DOHH2 (cell line): Measurements from ENCODE around the gene SLCO3A1.

Source experiments
- H3F3A ChIP-seq: fragments of 200-600 bp; sonication (generic), shearing (Covaris generic); 2 replicates; pipeline ENCODE4 v1.6.0; 2016; ENCODE audit warnings: antibody characterized with exemption, mild to moderate bottlenecking; ENCODE audit not compliant: control insufficient read depth, insufficient read depth
- H3K27ac ChIP-seq: fragments of 200-600 bp; sonication (generic); 2 replicates; pipeline ENCODE4 v1.5.1; 2014; ENCODE audit warnings: low read depth, mild to moderate bottlenecking, low read length, moderate library complexity
- H3K27me3 ChIP-seq: fragments of 200-600 bp; sonication (generic); 2 replicates; pipeline ENCODE4 v1.6.1; 2014; ENCODE audit warnings: mild to moderate bottlenecking, low read length, mixed read lengths; ENCODE audit not compliant: control insufficient read depth
- H3K36me3 ChIP-seq: fragments of 200-600 bp; sonication (generic); 2 replicates; pipeline ENCODE4 v1.6.1; 2014; ENCODE audit warnings: mild to moderate bottlenecking, low read length, moderate library complexity, mixed read lengths; ENCODE audit not compliant: control insufficient read depth
- H3K4me1 ChIP-seq: fragments of 200-600 bp; sonication (generic); 2 replicates; pipeline ENCODE4 v1.6.1; 2014; ENCODE audit warnings: mild to moderate bottlenecking, low read length, mixed read lengths; ENCODE audit not compliant: control insufficient read depth
- H3K4me2 ChIP-seq: fragments of 200-600 bp; sonication (generic); 2 replicates; pipeline ENCODE4 v1.6.0; 2014; ENCODE audit warnings: mild to moderate bottlenecking, low read length, moderate library complexity
- H3K4me3 ChIP-seq: fragments of 200-600 bp; sonication (generic); 2 replicates; pipeline ENCODE4 v1.5.1; 2014; ENCODE audit warnings: mild to moderate bottlenecking, low read length, mixed read lengths
- H3K79me2 ChIP-seq: fragments of 200-600 bp; sonication (generic); 2 replicates; pipeline ENCODE4 v1.6.1; 2014; ENCODE audit warnings: mild to moderate bottlenecking, low read length, mixed read lengths; ENCODE audit not compliant: control insufficient read depth
- H3K9me2 ChIP-seq: fragments of 200-600 bp; sonication (generic); replicated peaks from 2 replicates; pipeline ENCODE4 v1.6.1; 2014; ENCODE audit warnings: mild to moderate bottlenecking, low read length, mixed read lengths; ENCODE audit not compliant: control insufficient read depth
- H3K9me3 ChIP-seq: fragments of 200-600 bp; sonication (generic); 2 replicates; pipeline ENCODE4 v1.6.1; 2014; ENCODE audit warnings: antibody characterized with exemption, low read length, mixed read lengths; ENCODE audit not compliant: control insufficient read depth, insufficient read depth
- H4K20me1 ChIP-seq: fragments of 200-600 bp; sonication (generic); 2 replicates; pipeline ENCODE4 v1.6.0; 2014; ENCODE audit warnings: low read depth, mild to moderate bottlenecking, antibody characterized with exemption, low read length, moderate library complexity; ENCODE audit not compliant: control insufficient read depth, insufficient read depth
- CTCF ChIP-seq: fragments of 200-600 bp; sonication (generic); IDR thresholded peaks from one replicate; pipeline ENCODE4 v1.5.1; 2014; ENCODE audit warnings: antibody characterized with exemption, mild to moderate bottlenecking, low read depth, low read length; ENCODE audit not compliant: poor library complexity, severe bottlenecking
- EZH2phosphoT487 ChIP-seq: fragments of 200-600 bp; sonication (generic); IDR thresholded peaks from 2 replicates; pipeline ENCODE4 v1.6.1; 2017; ENCODE audit warnings: borderline replicate concordance, mild to moderate bottlenecking, antibody characterized with exemption, low read length, moderate library complexity, mixed read lengths

Gene SLCO3A1

GRCh38 chr15:91898843-91899242 is 45.3 kb downstream of the SLCO3A1 start:
- H3K4me1 ChIP-seq: no peaks in the 10 kb centered on the region
- H4K20me1 ChIP-seq: no peaks in the 10 kb centered on the region
- peaks cover 15% of the 10 kb centered on the region for H3K79me2 ChIP-seq
- H3K36me3 ChIP-seq: no peaks in the 10 kb centered on the region
- 0 out of 2 replicates have a peak, but pooled peaks cover 3% of the 10 kb centered on the region for H3K9me3 ChIP-seq
- H3K27ac ChIP-seq: no peak overlapping the region
- H3F3A ChIP-seq: no peaks in the 10 kb centered on the region
- no peaks in the 10 kb centered on the region for H3K27me3 ChIP-seq
- H3K4me2 ChIP-seq: no peak overlapping the region
- TF ChIP-seq EZH2phosphoT487 (no peak), CTCF (no peak)
- H3K4me3 ChIP-seq: no peak overlapping the region
- no peaks in the 10 kb centered on the region for H3K9me2 ChIP-seq

- Histone ChIP-seq H3K36me3 (no peaks in the 10 kb centered on the region), H3K79me2 (peaks cover 16% of the 10 kb centered on the region), H3K4me1 (no peaks in the 10 kb centered on the region), H3K27me3 (no peaks in the 10 kb centered on the region), H3K4me2 (no peak overlapping the region), H3K9me2 (no peaks in the 10 kb centered on the region), H3K4me3 (no peak overlapping the region), H4K20me1 (no peaks in the 10 kb centered on the region), H3K9me3 (0 out of 2 replicates have a peak, but pooled peaks cover 3% of the 10 kb centered on the region), H3F3A (no peaks in the 10 kb centered on the region), H3K27ac (no peak overlapping the region)
- no peak for TF ChIP-seq EZH2phosphoT487
- TF ChIP-seq CTCF: no peak
Observed at GRCh38 chr15:91904942-91905341, 51.4 kb downstream of the SLCO3A1 start.

- Histone ChIP-seq H3K4me3 (no peak overlapping the region), H3K4me1 (peaks cover 6% of the 10 kb centered on the region; the same call in 1 of the 2 replicates), H3F3A (no peaks in the 10 kb centered on the region), H3K9me2 (no peaks in the 10 kb centered on the region), H4K20me1 (no peaks in the 10 kb centered on the region), H3K4me2 (no peak overlapping the region), H3K27me3 (no peaks in the 10 kb centered on the region), H3K27ac (no peak overlapping the region), H3K9me3 (no peaks in the 10 kb centered on the region), H3K79me2 (0 out of 2 replicates have a peak, but pooled peaks cover 5% of the 10 kb centered on the region), H3K36me3 (no peaks in the 10 kb centered on the region)
- no peak for TF ChIP-seq CTCF
- TF ChIP-seq EZH2phosphoT487: no peak
Observed at GRCh38 chr15:91908391-91908790, 54.9 kb downstream of the SLCO3A1 start.

GRCh38 chr15:91909111-91909510 is 55.6 kb downstream of the SLCO3A1 start:
- Histone ChIP-seq H3F3A (no peaks in the 10 kb centered on the region), H3K36me3 (no peaks in the 10 kb centered on the region), H3K27me3 (no peaks in the 10 kb centered on the region), H3K27ac (no peak overlapping the region), H3K79me2 (0 out of 2 replicates have a peak, but pooled peaks cover 5% of the 10 kb centered on the region), H3K4me3 (no peak overlapping the region), H4K20me1 (no peaks in the 10 kb centered on the region), H3K4me1 (peaks cover 6% of the 10 kb centered on the region; the same call in 1 of the 2 replicates), H3K9me2 (no peaks in the 10 kb centered on the region), H3K4me2 (no peak overlapping the region), H3K9me3 (no peaks in the 10 kb centered on the region)
- TF ChIP-seq CTCF (no peak), EZH2phosphoT487 (no peak)
